Testis (tissue), 2 donors: ENCODE results near the gene ADGRG7.

Experiments
- CTCF ChIP-seq, 3 experiments: fragments of 450-650 bp in 2 of 3; fragments of 200-600 bp in 1 of 3; sonication (generic) in 1 of 3; IDR thresholded peaks; one replicate each; pipeline ENCODE4 v1.5.1; 2016 to 2019; ENCODE audit warnings: antibody characterized with exemption in 3 of 3, mild to moderate bottlenecking in 2 of 3, moderate library complexity in 1 of 3
- POLR2A ChIP-seq: fragments of 450-650 bp; IDR thresholded peaks from one replicate; pipeline ENCODE4 v1.6.1; 2017; ENCODE audit warnings: antibody characterized with exemption, mild to moderate bottlenecking, moderate library complexity

DNA sequence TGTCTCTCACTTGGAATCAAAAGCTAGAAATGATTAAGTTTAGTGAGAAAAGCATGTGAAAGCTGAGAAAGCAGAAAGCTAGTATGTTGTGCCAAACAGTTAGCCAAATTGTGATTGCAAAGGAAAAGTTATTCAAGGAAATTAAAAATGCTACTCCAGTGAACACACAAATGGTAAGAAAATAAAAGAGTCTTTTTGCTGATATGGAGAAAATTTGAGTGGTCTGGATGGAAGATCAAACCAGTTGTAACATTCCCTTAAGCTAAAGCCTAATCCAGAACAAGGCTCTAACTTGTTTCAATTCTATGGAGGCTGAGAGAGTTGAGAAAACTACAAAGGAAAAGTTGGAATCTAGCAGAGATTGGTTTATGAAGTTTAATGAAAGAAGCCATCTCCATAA is 11.8 kb downstream of the ADGRG7 start:
- TF ChIP-seq CTCF (IDR thresholded peaks at IDR 0.05) (no peak), POLR2A (no peak)
